Hepatocyte (in vitro differentiated cells): Measurements from ENCODE around the gene NUDT21. TPM values are rescaled to one million over a fixed set of nuclear protein-coding genes. Genes with fewer than 3 reads are reported as not detected.

Experiments
- DNase-seq: peaks from one replicate; pipeline ENCODE4 v3.0.0-alpha.2; 2016; ENCODE audit warnings: low spot score
- H2AFZ ChIP-seq: fragments of 200-600 bp; sonication (generic); 2 replicates; pipeline ENCODE4 v1.6.0; 2016; ENCODE audit warnings: antibody characterized with exemption, mild to moderate bottlenecking
- H3K27ac ChIP-seq: fragments of 200-600 bp; sonication (generic); 2 replicates; pipeline ENCODE4 v1.5.1; 2016; ENCODE audit warnings: mild to moderate bottlenecking
- H3K27me3 ChIP-seq: fragments of 200-600 bp; sonication (generic); 2 replicates; pipeline ENCODE4 v1.6.1; 2016
- H3K36me3 ChIP-seq: fragments of 200-600 bp; sonication (generic); replicated peaks from 2 replicates; pipeline ENCODE4 v1.5.1; 2016; ENCODE audit warnings: low read depth; ENCODE audit not compliant: insufficient read depth
- H3K4me1 ChIP-seq: fragments of 200-600 bp; sonication (generic); 2 replicates; pipeline ENCODE4 v1.5.1; 2016; ENCODE audit warnings: mild to moderate bottlenecking, moderate library complexity; ENCODE audit not compliant: insufficient read depth
- H3K4me2 ChIP-seq: fragments of 200-600 bp; sonication (generic); 2 replicates; pipeline ENCODE4 v1.6.0; 2016
- H3K4me3 ChIP-seq: fragments of 200-600 bp; sonication (generic); 2 replicates; pipeline ENCODE4 v1.5.1; 2016; ENCODE audit warnings: mild to moderate bottlenecking
- H3K79me2 ChIP-seq: fragments of 200-600 bp; sonication (generic); 2 replicates; pipeline ENCODE4 v1.6.0; 2017; ENCODE audit warnings: mild to moderate bottlenecking
- H3K9me2 ChIP-seq: fragments of 200-600 bp; sonication (generic); replicated peaks from 2 replicates; pipeline ENCODE4 v1.6.0; 2017; ENCODE audit warnings: mild to moderate bottlenecking; ENCODE audit not compliant: insufficient read depth
- H3K9me3 ChIP-seq: fragments of 200-600 bp; sonication (generic); 2 replicates; pipeline ENCODE4 v1.5.1; 2016; ENCODE audit warnings: low read depth, mild to moderate bottlenecking
- H4K20me1 ChIP-seq: fragments of 200-600 bp; sonication (generic); 2 replicates; pipeline ENCODE4 v1.6.0; 2016; ENCODE audit warnings: mild to moderate bottlenecking; ENCODE audit not compliant: insufficient read depth, poor library complexity, severe bottlenecking
- EZH2 ChIP-seq: fragments of 200-600 bp; sonication (generic); IDR thresholded peaks from 2 replicates; pipeline ENCODE4 v1.6.1; 2016; ENCODE audit warnings: antibody characterized with exemption, mild to moderate bottlenecking, borderline replicate concordance
- EZH2phosphoT487 ChIP-seq: fragments of 200-600 bp; sonication (generic); IDR thresholded peaks from one replicate; pipeline ENCODE4 v1.6.1; 2018; ENCODE audit warnings: antibody characterized with exemption, mild to moderate bottlenecking, low read depth, moderate library complexity; ENCODE audit not compliant: unreplicated experiment, severe bottlenecking
- WGBS: methylation state at CpG from one replicate; pipeline ENCODE4 v1.1.6; 2016; ENCODE audit warnings: low lambda C conversion rate; ENCODE audit errors: missing lambda C conversion rate; 5-methylcytosine and 5-hydroxymethylcytosine counted together
- polyA plus RNA-seq: library from polyadenylated mRNA; unstranded; fragments of >200 nt; fragmentation: Nextera tagmentation; extraction: Ambion mirVana; gene quantifications from 2 replicates; pipeline ENCODE4 v1.2.1, GENCODE V29; 2016
- total RNA-seq: library from RNA; depleted of rRNA; stranded (reverse); fragments of >200 nt; gene quantifications from 2 replicates; pipeline ENCODE4 v1.2.3, GENCODE V29; 2014
- TF ChIP-seq, protein P1 (sequence below): fragments of 200-600 bp; sonication (generic); IDR thresholded peaks from 2 replicates; pipeline ENCODE4 v1.5.1; 2016; ENCODE audit warnings: antibody characterized with exemption, mild to moderate bottlenecking; ENCODE audit not compliant: poor library complexity

The NUDT21 gene
- total and polyA plus RNA-seq, 2 experiments from 2014 or later, result 44.7 to 76.6 TPM

DNA sequence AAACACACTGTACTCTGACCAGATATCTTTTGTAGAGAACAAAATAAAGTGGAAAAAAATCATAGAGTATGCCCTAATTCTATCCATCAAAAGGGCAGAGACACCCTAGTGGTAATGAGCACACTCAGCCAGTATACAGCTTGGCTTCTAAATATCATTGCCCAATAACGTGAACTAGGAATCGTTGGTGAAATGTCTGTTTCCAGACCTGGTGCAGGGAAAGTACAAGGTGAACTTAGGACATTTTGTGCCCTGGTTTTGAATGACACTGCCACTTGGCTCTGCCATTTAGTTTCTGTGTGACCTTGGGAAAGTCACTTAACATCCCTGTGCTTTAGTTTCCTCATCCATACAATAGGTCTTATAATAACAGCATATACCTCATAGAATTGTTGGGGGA is 39.5 kb downstream of the NUDT21 start:
- Histone ChIP-seq H3K36me3 (no peaks in the 10 kb centered on the region), H4K20me1 (peaks cover 22% of the 10 kb centered on the region), H3K4me2 (no peak overlapping the region), H2AFZ (no peak overlapping the region), H3K27me3 (no peaks in the 10 kb centered on the region), H3K4me1 (peaks cover 13% of the 10 kb centered on the region), H3K27ac (no peak overlapping the region), H3K79me2 (peaks cover 51% of the 10 kb centered on the region), H3K9me2 (no peaks in the 10 kb centered on the region), H3K9me3 (no peaks in the 10 kb centered on the region), H3K4me3 (no peak overlapping the region)
- no peak for DNase-seq
- 91% methylated on average over 2 of the region's 2 CpGs for WGBS
- TF ChIP-seq EZH2, result no peak
- no peak for TF ChIP-seq EZH2phosphoT487
- TF ChIP-seq, protein P1, sequence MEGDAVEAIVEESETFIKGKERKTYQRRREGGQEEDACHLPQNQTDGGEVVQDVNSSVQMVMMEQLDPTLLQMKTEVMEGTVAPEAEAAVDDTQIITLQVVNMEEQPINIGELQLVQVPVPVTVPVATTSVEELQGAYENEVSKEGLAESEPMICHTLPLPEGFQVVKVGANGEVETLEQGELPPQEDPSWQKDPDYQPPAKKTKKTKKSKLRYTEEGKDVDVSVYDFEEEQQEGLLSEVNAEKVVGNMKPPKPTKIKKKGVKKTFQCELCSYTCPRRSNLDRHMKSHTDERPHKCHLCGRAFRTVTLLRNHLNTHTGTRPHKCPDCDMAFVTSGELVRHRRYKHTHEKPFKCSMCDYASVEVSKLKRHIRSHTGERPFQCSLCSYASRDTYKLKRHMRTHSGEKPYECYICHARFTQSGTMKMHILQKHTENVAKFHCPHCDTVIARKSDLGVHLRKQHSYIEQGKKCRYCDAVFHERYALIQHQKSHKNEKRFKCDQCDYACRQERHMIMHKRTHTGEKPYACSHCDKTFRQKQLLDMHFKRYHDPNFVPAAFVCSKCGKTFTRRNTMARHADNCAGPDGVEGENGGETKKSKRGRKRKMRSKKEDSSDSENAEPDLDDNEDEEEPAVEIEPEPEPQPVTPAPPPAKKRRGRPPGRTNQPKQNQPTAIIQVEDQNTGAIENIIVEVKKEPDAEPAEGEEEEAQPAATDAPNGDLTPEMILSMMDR, result no peak

DNA sequence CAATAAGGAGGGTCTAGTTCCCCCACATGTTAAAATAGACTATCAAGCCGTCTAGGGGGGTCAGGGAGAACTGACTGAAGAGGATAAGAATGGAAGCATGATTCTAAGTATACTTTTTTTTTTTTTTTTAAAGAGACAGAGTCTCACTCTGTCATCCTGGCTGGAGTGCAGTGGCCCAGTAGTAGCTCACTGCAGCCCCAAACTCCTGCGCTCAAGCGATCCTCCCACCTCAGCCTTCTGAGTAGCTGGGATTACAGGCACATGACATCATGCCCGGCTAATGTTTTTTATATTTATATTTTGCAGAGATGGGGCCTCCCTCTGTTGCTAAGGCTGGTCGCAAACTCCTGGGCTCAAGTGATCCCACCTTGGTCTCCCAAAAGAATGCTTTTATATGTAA is 40.0 kb downstream of the NUDT21 start:
- Histone ChIP-seq H3K4me2 (no peak overlapping the region), H3K36me3 (no peaks in the 10 kb centered on the region), H3K79me2 (peaks cover 46% of the 10 kb centered on the region), H3K4me3 (no peak overlapping the region), H3K27ac (no peak overlapping the region), H2AFZ (no peak overlapping the region), H3K4me1 (peaks cover 13% of the 10 kb centered on the region), H3K27me3 (no peaks in the 10 kb centered on the region), H3K9me2 (no peaks in the 10 kb centered on the region), H4K20me1 (peaks cover 17% of the 10 kb centered on the region), H3K9me3 (no peaks in the 10 kb centered on the region)
- WGBS, result 83% methylated on average over 5 of the region's 5 CpGs
- no peak for DNase-seq
- TF ChIP-seq EZH2 (no peak), EZH2phosphoT487 (no peak)
- TF ChIP-seq, protein P1, result no peak

DNA sequence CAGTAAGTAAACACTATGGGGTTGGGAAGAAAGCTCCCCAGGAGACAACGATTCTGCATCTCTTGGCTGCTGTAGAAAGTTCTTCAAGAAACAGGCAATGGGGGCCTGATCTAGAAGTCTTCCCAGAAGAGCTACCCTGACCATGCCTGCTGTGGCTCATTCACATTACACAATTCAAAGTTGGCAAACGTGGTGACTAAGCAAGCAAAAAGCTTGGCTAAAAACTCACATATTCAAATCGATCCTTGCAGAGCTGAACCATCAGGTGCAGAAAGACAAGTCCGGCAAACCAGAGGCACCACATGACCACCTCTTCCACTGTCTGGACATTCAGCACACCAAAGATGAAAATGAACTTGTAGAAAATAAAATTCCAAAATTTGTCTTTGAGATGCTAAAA is 41.9 kb downstream of the NUDT21 start:
- Histone ChIP-seq H3K27me3 (no peaks in the 10 kb centered on the region), H3K36me3 (no peaks in the 10 kb centered on the region), H4K20me1 (no peaks in the 10 kb centered on the region), H3K4me3 (no peak overlapping the region), H3K79me2 (peaks cover 28% of the 10 kb centered on the region), H3K9me3 (no peaks in the 10 kb centered on the region), H3K4me1 (peaks cover 13% of the 10 kb centered on the region), H3K9me2 (no peaks in the 10 kb centered on the region), H3K4me2 (peak overlapping the region; percentile 16), H2AFZ (no peak overlapping the region), H3K27ac (peak overlapping the region; percentile 91)
- WGBS, result 88% methylated on average over 4 of the region's 4 CpGs
- TF ChIP-seq, protein P1, result no peak
- TF ChIP-seq EZH2, result no peak
- TF ChIP-seq EZH2phosphoT487, result no peak
- DNase-seq, result no peak
